ENCODE measurements around the gene FILIP1L. TPM values are rescaled to one million over a fixed set of nuclear protein-coding genes. Genes with fewer than 3 reads are reported as not detected.

Gene FILIP1L
- total RNA-seq, 1 donor from 2014 or later: 1.5 TPM

DNA sequence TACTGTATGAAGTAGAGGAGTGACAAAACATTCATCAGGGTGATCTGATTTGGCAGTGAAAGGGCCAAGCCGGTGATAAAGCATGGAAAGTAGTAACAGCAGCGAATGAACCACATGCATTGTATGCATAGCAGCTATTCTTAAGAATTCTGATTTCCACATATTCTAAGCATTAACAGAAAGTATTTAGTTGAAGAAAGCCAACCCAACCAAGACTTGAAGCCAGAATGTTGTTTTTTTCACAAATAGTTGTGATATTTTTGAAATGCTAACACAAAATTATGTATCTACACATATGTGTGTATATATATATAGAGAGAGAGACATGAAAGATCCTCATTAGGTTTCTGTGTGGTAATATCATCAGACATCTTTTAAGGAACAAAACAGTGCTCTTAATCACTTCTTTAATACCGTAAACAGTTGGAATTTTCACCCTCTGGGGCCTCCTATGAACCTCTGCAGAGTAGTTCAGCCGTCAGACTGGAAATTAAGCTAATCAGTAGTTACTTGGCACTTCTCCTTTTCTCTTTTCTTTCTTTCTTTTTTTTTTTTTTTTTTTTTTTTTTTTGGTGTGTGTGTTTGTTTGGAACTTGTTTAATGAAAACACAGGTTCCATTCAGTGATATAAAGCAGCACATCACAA lies 157.0 kb downstream of the FILIP1L start:
- CTCF ChIA-PET: no interaction called here
- H3K4me1 Mint-ChIP-seq: peaks cover 14% of the 10 kb centered on the region

GRCh38 chr3:99955773-99956562 lies 158.3 kb downstream of the FILIP1L start:
- DNase-seq (no peak), ATAC-seq (ENCODE audit: low read depth) (no peak)
- Mint-ChIP-seq H3K4me3 (no peak overlapping the region), H3K4me1 (peaks cover 14% of the 10 kb centered on the region), H3K36me3 (ENCODE audit: low read depth) (no peaks in the 10 kb centered on the region), H3K27ac (no peak overlapping the region), H3K27me3 (no peaks in the 10 kb centered on the region), H3K9me3 (no peaks in the 10 kb centered on the region)
- intact Hi-C loops (cut with micrococcal nuclease): no loop called here
- ChIA-PET POLR2A (no interaction called here), CTCF (no interaction called here)
- no peak for TF ChIP-seq CTCF (IDR thresholded peaks at IDR 0.05)

More for the DNA sequence above, 157.0 kb downstream of the FILIP1L start:
- intact Hi-C loops (cut with micrococcal nuclease): no loop called here
- Mint-ChIP-seq H3K4me3 (no peak overlapping the region), H3K36me3 (ENCODE audit: low read depth) (peaks cover 4% of the 10 kb centered on the region), H3K27ac (no peak overlapping the region), H3K27me3 (no peaks in the 10 kb centered on the region), H3K9me3 (no peaks in the 10 kb centered on the region)
- POLR2A ChIA-PET: no interaction called here
- TF ChIP-seq CTCF (IDR thresholded peaks at IDR 0.05): no peak
- ATAC-seq (ENCODE audit: low read depth) (no peak), DNase-seq (no peak)

DNA sequence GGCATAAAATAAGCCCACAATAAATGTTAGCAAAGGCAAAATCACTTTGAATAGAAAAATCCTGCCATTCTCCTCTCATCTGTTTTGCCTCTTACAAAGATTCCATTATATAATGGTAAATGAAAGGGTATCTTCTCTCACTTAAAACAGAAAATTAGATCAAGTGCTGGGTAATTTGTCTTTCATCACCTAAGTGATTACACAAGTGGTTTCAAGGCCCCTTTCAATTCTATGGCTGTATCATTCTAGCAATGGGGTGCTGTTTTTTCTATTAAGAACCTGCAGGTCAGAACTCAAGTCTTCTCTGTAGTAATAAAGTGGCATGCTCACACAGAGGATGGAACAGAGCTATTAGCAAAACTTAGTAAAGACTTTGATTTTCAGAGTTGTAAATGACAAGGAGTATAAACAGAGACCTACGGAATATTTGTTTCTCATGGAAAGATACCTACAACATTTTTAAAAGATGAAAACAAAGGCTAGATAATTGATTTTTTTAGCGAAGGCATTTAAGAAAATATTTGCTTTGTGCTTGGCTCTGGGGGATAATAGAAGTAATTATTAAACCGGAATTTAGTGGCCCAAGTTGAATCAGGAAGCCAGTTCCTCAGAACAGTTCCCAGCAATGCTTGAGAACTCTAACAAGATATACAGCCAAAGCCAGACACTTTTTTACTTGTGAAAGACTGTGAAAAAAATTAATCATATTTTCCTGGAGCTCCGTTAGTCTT lies 159.2 kb downstream of the FILIP1L start:
- H3K27me3 Mint-ChIP-seq: no peaks in the 10 kb centered on the region
- H3K36me3 Mint-ChIP-seq (ENCODE audit: low read depth): no peaks in the 10 kb centered on the region
- ATAC-seq (ENCODE audit: low read depth): no peak
- POLR2A ChIA-PET: no interaction called here
- intact Hi-C loops (cut with micrococcal nuclease): no loop called here
- H3K4me3 Mint-ChIP-seq: no peak overlapping the region
- TF ChIP-seq CTCF (IDR thresholded peaks at IDR 0.05): no peak
- no peak for DNase-seq
- no peak overlapping the region for H3K27ac Mint-ChIP-seq
- CTCF ChIA-PET: no interaction called here
- no peaks in the 10 kb centered on the region for H3K9me3 Mint-ChIP-seq
- H3K4me1 Mint-ChIP-seq: peaks cover 9% of the 10 kb centered on the region

DNA sequence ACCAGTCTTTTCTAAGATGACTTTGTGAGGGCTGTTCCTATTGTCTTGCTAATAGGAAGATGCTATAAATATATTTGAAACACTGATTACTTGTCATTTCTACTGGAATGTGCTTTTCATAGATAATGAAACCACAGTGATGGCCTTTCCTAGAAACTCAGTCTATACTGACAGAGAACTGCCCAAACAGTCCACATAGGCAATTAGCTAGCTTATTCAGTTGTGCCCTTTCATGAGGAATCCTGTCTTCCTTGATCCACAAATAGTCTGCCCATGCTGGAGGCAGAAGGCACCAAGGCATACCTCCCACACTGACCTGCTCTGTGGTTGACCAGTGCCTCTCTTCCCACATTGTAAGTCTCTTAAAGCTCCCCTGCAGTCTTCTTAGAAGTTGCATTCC lies 160.7 kb downstream of the FILIP1L start:
- Mint-ChIP-seq H3K4me1 (peaks cover 8% of the 10 kb centered on the region), H3K36me3 (ENCODE audit: low read depth) (no peaks in the 10 kb centered on the region), H3K9me3 (no peaks in the 10 kb centered on the region), H3K4me3 (no peak overlapping the region), H3K27me3 (no peaks in the 10 kb centered on the region), H3K27ac (no peak overlapping the region)
- no peak for DNase-seq
- CTCF ChIA-PET: no interaction called here
- ATAC-seq (ENCODE audit: low read depth): no peak
- intact Hi-C loops (cut with micrococcal nuclease): no loop called here
- POLR2A ChIA-PET: interaction anchor here (0.6 kb wide), 1 partner anchor 121 kb away, joined by 8 read pairs; no protein-coding TSS in a partner anchor
- TF ChIP-seq CTCF (IDR thresholded peaks at IDR 0.05): no peak

- CTCF ChIA-PET: no interaction called here
- H3K27me3 Mint-ChIP-seq: no peaks in the 10 kb centered on the region
- ATAC-seq (ENCODE audit: low read depth): no peak
- no peak for DNase-seq
- no peaks in the 10 kb centered on the region for H3K9me3 Mint-ChIP-seq
- no peaks in the 10 kb centered on the region for H3K36me3 Mint-ChIP-seq (ENCODE audit: low read depth)
- no peak for TF ChIP-seq CTCF (IDR thresholded peaks at IDR 0.05)
- POLR2A ChIA-PET: no interaction called here
- H3K4me1 Mint-ChIP-seq: peaks cover 2% of the 10 kb centered on the region
- no peak overlapping the region for H3K4me3 Mint-ChIP-seq
- intact Hi-C loops (cut with micrococcal nuclease): no loop called here
- no peak overlapping the region for H3K27ac Mint-ChIP-seq
Observed at GRCh38 chr3:99952306-99952705, 162.0 kb downstream of the FILIP1L start.
